NCI-H82 treated with DMSO at 0.1 percent for 48 hours (cell line): ENCODE results near the gene IPO9.
"Not testable (repeated sequence)": the region's sequence is repeated elsewhere in the genome, so short reads cannot be mapped to it uniquely, and the experiment has no call there.

ENCODE experiments used
- DNase-seq: peaks from one replicate; lab custom pipeline; 2025; ENCODE audit not compliant: unreplicated experiment; lab: John Stamatoyannopoulos, UW

The IPO9 gene

GRCh38 chr1:201808633-201808990 is 20.3 kb upstream of the IPO9 start:
- no peak for DNase-seq

DNA sequence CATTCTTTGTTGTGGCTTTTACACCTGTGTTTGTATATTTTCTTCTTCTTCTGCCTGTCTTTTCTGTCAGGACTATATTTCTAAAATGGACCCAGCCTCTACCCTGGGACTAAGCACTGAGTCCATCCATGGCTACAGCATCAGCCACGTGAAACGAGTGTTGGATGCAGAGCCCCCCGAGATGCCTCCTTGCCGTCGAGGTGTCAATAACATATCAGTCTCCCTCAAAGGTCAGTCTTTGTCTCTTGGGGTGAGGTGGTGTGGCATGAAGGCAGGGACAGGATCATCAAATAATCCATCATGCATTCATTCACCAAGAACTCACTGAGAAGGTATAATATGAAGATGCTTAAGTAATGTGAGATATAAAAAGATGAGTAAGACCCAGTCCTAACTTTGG is 19.1 kb upstream of the IPO9 start:
- DNase-seq, result no peak

DNA sequence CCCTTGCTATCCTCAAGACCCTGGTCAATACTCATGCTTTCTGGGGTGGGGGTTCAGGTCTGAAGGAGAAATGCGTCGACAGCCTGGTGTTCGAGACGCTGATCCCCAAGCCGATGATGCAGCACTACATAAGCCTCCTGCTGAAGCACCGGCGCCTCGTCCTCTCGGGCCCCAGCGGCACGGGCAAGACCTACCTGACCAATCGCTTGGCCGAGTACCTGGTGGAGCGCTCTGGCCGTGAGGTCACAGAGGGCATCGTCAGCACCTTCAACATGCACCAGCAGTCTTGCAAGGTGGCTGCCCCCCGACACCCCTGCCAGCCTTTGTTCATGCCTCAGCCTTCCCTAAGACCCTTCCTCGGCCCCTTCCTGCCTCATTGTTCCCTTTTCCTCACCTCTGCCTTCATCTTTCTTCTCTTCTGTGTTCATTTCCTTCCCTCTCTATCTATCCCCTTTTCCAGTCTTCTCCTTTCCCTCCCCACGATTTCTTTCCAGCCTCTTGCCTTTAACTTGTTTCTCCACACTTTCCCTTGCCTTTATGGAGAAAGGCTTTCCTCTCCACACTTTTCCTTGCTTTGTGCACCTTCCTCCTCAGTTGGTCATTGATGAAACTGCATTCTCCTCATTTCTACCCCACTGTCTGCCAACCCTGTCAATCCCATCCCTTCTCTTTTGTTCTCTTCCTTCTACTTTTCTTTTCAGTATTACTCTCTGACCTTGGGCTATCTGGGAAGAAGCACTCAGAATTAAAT is 18.3 kb upstream of the IPO9 start:
- no peak for DNase-seq

GRCh38 chr1:201813226-201813625 is 15.7 kb upstream of the IPO9 start:
- DNase-seq, result peak; percentile 32

DNA sequence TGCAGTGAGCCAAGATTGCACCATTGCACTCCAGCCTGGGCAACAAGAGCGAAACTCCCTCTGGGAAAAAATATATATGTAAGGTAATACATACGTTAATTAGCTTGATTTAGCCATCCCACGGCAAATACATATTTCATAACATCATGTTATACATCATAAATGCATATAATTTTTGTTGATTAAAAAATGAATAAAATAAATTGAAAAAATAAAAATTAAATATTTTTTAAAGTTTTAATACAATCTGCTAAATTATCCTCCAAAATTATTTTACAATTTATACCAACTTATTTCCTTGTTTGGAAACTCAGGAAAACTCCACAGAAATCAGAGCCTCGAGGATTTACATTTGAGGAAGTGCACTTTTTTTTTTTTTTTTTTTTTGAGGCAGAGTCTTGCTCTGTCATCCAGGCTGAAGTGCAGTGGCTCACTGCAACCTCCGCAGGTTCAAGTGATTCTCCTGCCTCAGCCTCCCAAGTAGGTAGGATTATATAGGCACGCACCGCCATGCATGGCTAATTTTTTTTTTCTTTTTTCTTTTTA is 12.6 kb upstream of the IPO9 start:
- no peak for DNase-seq

- no peak for DNase-seq
Observed at GRCh38 chr1:201818971-201819750, 9.8 kb upstream of the IPO9 start.

- no peak for DNase-seq
Observed at GRCh38 chr1:201820413-201820812, 8.5 kb upstream of the IPO9 start.

- no peak for DNase-seq
Observed at GRCh38 chr1:201825245-201825644, 3.7 kb upstream of the IPO9 start.

DNA sequence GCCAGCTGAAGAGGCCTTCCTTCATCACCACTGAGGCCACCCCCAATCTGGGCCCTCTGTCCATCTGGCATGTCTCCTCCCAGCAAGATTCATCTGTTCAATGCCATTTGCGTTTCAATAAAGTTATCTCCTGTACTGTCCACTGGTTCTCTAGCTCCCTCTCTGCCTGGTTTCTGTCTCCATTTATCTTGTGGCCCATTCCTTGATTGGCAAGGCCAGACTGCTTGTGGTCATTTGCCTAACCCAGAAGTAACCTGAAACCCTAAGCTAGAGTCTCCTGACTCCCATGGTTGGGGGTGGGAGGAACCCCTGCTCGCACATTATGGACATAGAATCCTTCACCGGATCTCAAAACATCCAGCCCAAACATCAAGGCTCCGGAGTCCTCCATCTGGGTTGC is 2.1 kb upstream of the IPO9 start:
- DNase-seq, result no peak

- no peak for DNase-seq
Observed at GRCh38 chr1:201827321-201828216, 1.4 kb upstream of the IPO9 start.

GRCh38 chr1:201828217-201828819 is 639 bp upstream of the IPO9 start:
- no peak for DNase-seq

GRCh38 chr1:201831371-201831770 is 2.4 kb downstream of the IPO9 start:
- DNase-seq, result no peak

- DNase-seq, result no peak
Observed at GRCh38 chr1:201834621-201835020, 5.7 kb downstream of the IPO9 start.

DNA sequence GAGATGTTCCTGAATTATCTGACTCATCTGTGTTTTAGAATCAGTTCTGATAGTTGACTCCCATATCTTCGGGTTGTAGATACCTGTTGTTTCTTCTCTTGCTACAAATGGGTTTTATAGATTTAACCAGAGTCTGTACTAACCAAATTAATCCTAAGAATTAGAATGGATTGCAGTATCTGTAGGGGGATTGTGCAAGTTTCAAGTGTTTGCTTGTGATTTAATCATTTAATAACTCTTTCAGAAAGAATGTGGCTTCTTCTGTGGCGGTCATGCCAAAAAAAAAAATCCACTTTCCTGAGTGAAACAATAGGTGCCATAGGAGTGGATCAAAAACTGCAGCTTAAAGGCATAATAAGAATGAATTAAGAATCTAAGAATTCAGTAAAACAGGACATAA is 9.4 kb downstream of the IPO9 start:
- DNase-seq, result no peak

DNA sequence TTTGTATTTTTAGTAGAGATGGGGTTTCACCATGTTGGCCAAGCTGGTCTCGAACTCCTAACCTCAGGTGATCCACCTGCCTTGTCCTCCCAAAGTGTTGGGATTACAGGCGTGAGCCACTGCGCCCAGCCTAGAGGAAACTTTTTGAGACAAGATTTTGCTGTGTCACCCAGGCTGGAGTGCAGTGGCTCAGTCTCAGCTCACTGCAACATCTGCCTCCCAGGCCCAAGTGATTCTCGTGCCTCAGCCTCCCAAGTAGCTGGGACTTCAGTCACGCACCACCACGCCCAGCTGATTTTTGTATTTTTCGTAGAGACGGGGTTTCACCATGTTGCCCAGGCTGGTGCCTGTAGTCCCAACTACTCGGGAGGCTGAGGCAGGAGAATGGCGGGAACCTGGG is 10.1 kb downstream of the IPO9 start:
- DNase-seq, result not testable (repeated sequence)

DNA sequence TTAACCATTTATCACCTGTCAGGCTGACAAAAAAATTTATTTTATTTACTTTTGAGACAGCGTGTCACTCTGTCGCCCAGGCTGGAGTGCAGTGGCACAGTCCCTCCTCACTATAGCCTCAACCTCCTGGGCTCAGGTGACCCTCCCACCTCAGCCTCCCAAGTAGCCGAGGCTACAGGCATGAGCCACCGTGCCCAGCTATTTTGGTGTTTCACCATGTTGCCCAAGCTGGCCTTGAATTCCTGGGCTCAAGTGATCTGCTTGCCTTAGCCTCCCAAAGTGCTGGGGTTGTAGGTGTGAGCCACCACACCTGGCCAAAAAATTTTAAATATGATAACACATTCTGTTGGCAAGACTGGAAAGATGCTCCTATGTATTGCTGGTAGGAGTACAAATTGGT is 11.1 kb downstream of the IPO9 start:
- no peak for DNase-seq

- no peak for DNase-seq
Observed at GRCh38 chr1:201840490-201840889, 11.5 kb downstream of the IPO9 start.

GRCh38 chr1:201841265-201841912 is 12.4 kb downstream of the IPO9 start:
- DNase-seq, result no peak

GRCh38 chr1:201842472-201843027 is 13.6 kb downstream of the IPO9 start:
- no peak for DNase-seq
